ENCODE measurements around the gene GLIPR2. TPM values are rescaled to one million over a fixed set of nuclear protein-coding genes. Genes with fewer than 3 reads are reported as not detected.
"Not testable (repeated sequence)": the region's sequence is repeated elsewhere in the genome, so short reads cannot be mapped to it uniquely, and the experiment has no call there.

Gene GLIPR2
- polyA plus RNA-seq, 1 experiment, result 26.3 TPM

DNA sequence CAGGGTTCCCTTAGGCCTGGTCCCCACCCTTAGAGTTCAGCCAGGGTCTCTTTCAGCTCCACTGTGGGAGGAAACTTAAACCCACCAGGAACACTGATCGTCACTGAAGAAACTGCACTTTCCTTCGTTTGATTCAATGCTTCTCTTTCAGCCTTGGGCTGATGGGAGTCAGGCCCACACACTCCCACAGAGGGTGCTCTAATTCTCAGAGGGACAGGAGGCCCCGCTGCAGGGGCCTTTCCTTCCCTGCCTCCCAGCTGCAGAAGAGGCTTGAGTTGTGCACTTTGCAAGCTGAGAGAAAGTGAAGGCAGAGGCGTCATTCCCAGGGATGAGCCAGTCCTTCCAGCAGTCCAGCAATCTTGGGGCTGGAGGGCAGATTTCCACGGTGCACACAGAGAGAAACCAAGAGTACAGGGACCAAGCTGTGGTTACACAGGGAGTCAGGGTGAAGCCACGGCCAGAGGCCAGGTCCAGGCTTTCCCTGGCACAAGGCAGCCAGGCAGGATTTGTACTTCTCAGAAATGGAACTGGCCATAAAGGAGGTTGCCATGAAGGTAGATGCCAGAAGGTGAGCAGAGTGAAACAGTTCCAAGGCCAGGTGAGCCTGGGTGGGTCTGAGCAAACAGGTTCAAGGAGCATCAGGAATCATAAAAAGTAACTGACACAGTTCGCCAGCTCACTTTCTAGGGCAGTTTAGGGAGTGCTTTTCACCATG is 10.4 kb upstream of the GLIPR2 start:
- TF ChIP-seq, protein P1, sequence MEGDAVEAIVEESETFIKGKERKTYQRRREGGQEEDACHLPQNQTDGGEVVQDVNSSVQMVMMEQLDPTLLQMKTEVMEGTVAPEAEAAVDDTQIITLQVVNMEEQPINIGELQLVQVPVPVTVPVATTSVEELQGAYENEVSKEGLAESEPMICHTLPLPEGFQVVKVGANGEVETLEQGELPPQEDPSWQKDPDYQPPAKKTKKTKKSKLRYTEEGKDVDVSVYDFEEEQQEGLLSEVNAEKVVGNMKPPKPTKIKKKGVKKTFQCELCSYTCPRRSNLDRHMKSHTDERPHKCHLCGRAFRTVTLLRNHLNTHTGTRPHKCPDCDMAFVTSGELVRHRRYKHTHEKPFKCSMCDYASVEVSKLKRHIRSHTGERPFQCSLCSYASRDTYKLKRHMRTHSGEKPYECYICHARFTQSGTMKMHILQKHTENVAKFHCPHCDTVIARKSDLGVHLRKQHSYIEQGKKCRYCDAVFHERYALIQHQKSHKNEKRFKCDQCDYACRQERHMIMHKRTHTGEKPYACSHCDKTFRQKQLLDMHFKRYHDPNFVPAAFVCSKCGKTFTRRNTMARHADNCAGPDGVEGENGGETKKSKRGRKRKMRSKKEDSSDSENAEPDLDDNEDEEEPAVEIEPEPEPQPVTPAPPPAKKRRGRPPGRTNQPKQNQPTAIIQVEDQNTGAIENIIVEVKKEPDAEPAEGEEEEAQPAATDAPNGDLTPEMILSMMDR (IDR thresholded peaks at IDR 0.05; ENCODE audit: insufficient read depth, low read depth, low read length), result no peak
- H3K36me3 ChIP-seq (ENCODE audit: control insufficient read depth, insufficient read depth, low read length), result peaks cover 14% of the 10 kb centered on the region
- H3K4me3 ChIP-seq (ENCODE audit: low read depth, low read length), result no peak overlapping the region
- POLR2A ChIA-PET, result no interaction called here
- CTCF ChIA-PET, result no interaction called here
- no peak for DNase-seq (ENCODE audit: low read depth)
- H3K27me3 ChIP-seq (ENCODE audit: control insufficient read depth, insufficient read depth, low read length), result no peaks in the 10 kb centered on the region

DNA sequence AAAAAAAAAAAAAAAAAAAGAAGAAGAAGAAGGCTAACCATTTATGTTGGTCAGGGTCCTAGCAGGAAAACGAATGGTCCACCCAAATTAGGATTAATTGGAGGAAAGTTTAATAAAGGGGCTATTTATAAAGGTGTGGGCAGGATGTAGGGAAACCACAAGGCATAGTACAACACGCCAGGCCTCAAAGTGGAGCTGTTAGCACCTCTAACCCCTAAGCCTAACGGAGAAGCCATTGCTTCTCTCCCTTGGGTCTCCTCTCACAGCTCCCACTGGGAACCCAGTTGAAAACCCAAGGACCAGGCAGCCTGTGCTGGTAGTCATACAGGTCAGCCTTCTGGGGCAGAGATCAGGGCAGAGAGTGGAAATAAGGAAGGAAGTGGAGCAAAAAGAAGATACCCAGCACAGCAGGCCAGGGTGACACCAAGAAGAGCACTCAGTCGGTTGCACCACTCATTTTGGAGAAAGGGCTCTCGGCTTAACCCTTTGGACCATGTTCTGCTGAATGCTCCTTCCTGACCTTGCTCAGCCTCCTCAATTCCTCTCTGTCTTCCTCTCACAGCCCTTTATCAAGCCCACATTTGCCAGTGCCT is 8.8 kb upstream of the GLIPR2 start:
- Histone ChIP-seq H3K36me3 (ENCODE audit: control insufficient read depth, insufficient read depth, low read length) (peaks cover 7% of the 10 kb centered on the region), H3K4me3 (ENCODE audit: low read depth, low read length) (no peak overlapping the region), H3K27me3 (ENCODE audit: control insufficient read depth, insufficient read depth, low read length) (no peaks in the 10 kb centered on the region)
- TF ChIP-seq, protein P1 (IDR thresholded peaks at IDR 0.05; ENCODE audit: insufficient read depth, low read depth, low read length), result no peak
- ChIA-PET CTCF (no interaction called here), POLR2A (no interaction called here)
- DNase-seq (ENCODE audit: low read depth), result no peak

DNA sequence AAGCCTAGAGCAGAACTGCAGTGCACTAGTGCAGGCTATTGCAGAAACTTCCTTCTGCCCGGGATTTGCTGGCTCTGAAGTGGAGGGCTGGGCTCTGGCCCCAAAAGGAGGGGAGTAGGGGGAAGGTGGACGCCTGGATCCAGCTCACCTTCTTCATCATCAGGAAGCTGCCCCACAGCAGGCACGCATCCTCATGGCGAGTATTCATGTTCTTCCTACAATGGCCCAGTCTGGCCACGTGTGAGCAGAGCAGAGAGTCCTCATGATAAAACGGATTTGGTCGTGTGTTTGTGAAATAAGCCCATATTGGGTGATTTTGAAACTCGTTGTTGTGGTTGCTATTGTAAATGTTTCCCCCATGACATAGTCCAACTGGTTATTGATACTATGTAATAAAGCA is 8.2 kb upstream of the GLIPR2 start:
- no peak for DNase-seq (ENCODE audit: low read depth)
- TF ChIP-seq, protein P1 (IDR thresholded peaks at IDR 0.05; ENCODE audit: insufficient read depth, low read depth, low read length), result no peak
- CTCF ChIA-PET, result no interaction called here
- H3K4me3 ChIP-seq (ENCODE audit: low read depth, low read length), result no peak overlapping the region
- no peaks in the 10 kb centered on the region for H3K27me3 ChIP-seq (ENCODE audit: control insufficient read depth, insufficient read depth, low read length)
- POLR2A ChIA-PET, result no interaction called here
- peaks cover 5% of the 10 kb centered on the region for H3K36me3 ChIP-seq (ENCODE audit: control insufficient read depth, insufficient read depth, low read length)

DNA sequence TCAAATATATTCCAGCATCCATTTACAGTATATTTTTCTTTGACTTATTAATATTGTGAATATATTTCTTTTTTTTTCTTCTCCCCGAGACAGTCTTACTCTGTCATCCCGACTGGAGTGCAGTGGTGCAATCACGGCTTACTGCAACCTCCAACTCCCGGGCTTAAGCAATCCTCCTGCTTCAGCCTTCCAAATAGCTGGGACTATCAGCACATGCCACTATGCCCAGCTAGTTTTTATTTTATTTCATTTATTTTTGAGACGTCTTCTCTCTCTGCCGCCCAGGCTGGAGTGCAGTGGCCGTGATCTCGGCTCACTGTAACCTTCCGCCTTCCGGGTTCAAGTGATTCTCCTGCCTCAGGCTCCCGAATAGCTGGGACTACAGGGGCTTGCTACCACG is 7.4 kb upstream of the GLIPR2 start:
- Histone ChIP-seq H3K4me3 (ENCODE audit: low read depth, low read length) (no peak overlapping the region), H3K36me3 (ENCODE audit: control insufficient read depth, insufficient read depth, low read length) (peaks cover 5% of the 10 kb centered on the region), H3K27me3 (ENCODE audit: control insufficient read depth, insufficient read depth, low read length) (no peaks in the 10 kb centered on the region)
- DNase-seq (ENCODE audit: low read depth), result no peak
- CTCF ChIA-PET, result no interaction called here
- POLR2A ChIA-PET, result no interaction called here
- TF ChIP-seq, protein P1 (IDR thresholded peaks at IDR 0.05; ENCODE audit: insufficient read depth, low read depth, low read length), result no peak

DNA sequence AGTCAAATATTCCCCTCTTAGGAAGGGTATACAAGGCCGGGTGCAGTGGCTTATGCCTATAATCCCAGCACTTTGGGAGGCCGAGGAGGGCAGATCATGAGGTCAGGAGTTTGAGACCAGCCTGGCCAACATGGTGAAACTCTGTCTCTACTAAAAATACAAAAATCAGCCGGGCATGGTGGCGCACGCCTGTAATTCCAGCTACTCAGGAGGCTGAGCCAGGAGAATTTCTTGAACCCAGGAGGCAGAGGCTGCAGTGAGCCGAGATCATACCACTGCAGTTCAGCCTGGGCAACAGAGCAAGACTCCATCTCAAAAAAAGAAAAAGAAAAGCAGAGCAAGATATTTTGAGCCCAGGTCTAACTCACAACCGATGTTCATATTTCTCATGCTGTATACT is 4.9 kb upstream of the GLIPR2 start:
- CTCF ChIA-PET; H3K27me3 ChIP-seq (ENCODE audit: control insufficient read depth, insufficient read depth, low read length); DNase-seq (ENCODE audit: low read depth); H3K36me3 ChIP-seq (ENCODE audit: control insufficient read depth, insufficient read depth, low read length); H3K4me3 ChIP-seq (ENCODE audit: low read depth, low read length); POLR2A ChIA-PET: not testable (repeated sequence)

DNA sequence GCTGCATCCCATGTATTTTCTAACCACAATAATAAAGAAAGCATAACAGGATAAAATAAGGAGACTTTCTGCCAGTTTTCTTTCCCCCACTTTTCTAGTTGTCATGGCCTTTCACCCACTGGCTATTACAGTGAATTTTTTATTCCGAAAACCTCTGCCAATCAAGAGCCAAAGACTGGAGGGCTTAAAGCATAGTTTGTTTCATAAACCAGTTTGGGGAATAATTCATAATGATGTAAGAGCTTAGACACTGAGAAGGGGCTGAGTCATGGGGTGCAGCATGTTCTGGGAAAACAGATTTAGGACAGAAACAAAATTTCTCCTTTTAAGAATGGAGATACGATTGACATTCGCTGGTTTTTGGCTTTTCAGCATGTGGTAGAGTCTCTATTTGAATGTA is 4.4 kb upstream of the GLIPR2 start:
- CTCF ChIA-PET, result no interaction called here
- DNase-seq (ENCODE audit: low read depth), result no peak
- Histone ChIP-seq H3K4me3 (ENCODE audit: low read depth, low read length) (no peak overlapping the region), H3K27me3 (ENCODE audit: control insufficient read depth, insufficient read depth, low read length) (no peaks in the 10 kb centered on the region), H3K36me3 (ENCODE audit: control insufficient read depth, insufficient read depth, low read length) (no peaks in the 10 kb centered on the region)
- POLR2A ChIA-PET, result no interaction called here
- TF ChIP-seq, protein P1 (IDR thresholded peaks at IDR 0.05; ENCODE audit: insufficient read depth, low read depth, low read length), result no peak

Data from BJ (cell line).